ENCODE results near the gene PRPF38B. TPM values are rescaled to one million over a fixed set of nuclear protein-coding genes. Genes with fewer than 3 reads are reported as not detected.

PRPF38B gene
- polyA plus RNA-seq, 2 of the 4 experiments (the other 2 are of a cell fraction): 38.8 to 41.6 TPM

- FAIRE-seq (no peak), ATAC-seq (no peak), DNase-seq (ENCODE audit: low read depth in 1 of 2, low spot score in 1 of 2) (no peak)
- Histone ChIP-seq H3K4me1 (0 out of 3 replicates have a peak, but pooled peaks cover 5% of the 10 kb centered on the region), H3K27ac (no peak overlapping the region; a peak in 1 of 6 replicates), H3K9me3 (no peaks in the 10 kb centered on the region), H3K4me2 (peak overlapping the region; percentile 68), H3K4me3 (peak overlapping the region; percentile 76; the same call in 2 of the 3 replicates)
- WGBS (ENCODE audit: missing lambda C conversion rate): 75% methylated on average over 3 of the region's 3 CpGs
- TF ChIP-seq POLR2A (IDR thresholded peaks at IDR 0.05; ENCODE audit: low read length) (no peak), JUN (IDR thresholded peaks at IDR 0.05) (no peak), BHLHE40 (IDR thresholded peaks at IDR 0.05; ENCODE audit: low read depth, low read length) (no peak), HOXB13 (CRISPR knock-in tag; IDR thresholded peaks at IDR 0.05; ENCODE audit: low read depth) (no peak), TFCP2L1 (CRISPR knock-in tag; IDR thresholded peaks at IDR 0.05) (no peak), CBX8 (IDR thresholded peaks at IDR 0.05) (no peak), KDM5A (IDR thresholded peaks at IDR 0.05) (no peak), HEYL (CRISPR knock-in tag; IDR thresholded peaks at IDR 0.05) (no peak), PBX3 (IDR thresholded peaks at IDR 0.05) (no peak), CHD4 (IDR thresholded peaks at IDR 0.05; ENCODE audit: borderline replicate concordance) (no peak)
- ChIA-PET POLR2A (no interaction called here), CTCF (interaction anchor here (1.3 kb wide), 1 partner anchor 150 kb away, joined by 3 read pairs; no protein-coding TSS in a partner anchor)
These were observed 55.8 kb downstream of the PRPF38B start for GRCh38 chr1:108747898-108748297.

- TF ChIP-seq HOXB13 (CRISPR knock-in tag; IDR thresholded peaks at IDR 0.05; ENCODE audit: low read depth) (no peak), MYC (IDR thresholded peaks at IDR 0.05; ENCODE audit: borderline replicate concordance, low read length) (no peak), HMGXB4 (CRISPR knock-in tag; IDR thresholded peaks at IDR 0.05; ENCODE audit: borderline replicate concordance) (no peak), MAX (IDR thresholded peaks at IDR 0.05) (no peak), KDM1A (IDR thresholded peaks at IDR 0.05; ENCODE audit: low read depth) (no peak), GATA3 (IDR thresholded peaks at IDR 0.05; ENCODE audit: borderline replicate concordance) (no peak), SMC3 (IDR thresholded peaks at IDR 0.05) (no peak), USF2 (IDR thresholded peaks at IDR 0.05) (no peak), HDAC2 (IDR thresholded peaks at IDR 0.05) (no peak)
- H3K4me2 ChIP-seq: no peak overlapping the region
- no peak overlapping the region for H3K4me3 ChIP-seq
- no peak for DNase-seq (ENCODE audit: low read depth in 1 of 2, low spot score in 1 of 2)
- WGBS (ENCODE audit: missing lambda C conversion rate): 82% methylated on average over 4 of the region's 4 CpGs
- no peaks in the 10 kb centered on the region for H3K9me3 ChIP-seq
- ChIA-PET CTCF (no interaction called here), POLR2A (no interaction called here)
- 0 out of 3 replicates have a peak, but pooled peaks cover 5% of the 10 kb centered on the region for H3K4me1 ChIP-seq
- H3K27ac ChIP-seq: no peak overlapping the region
- FAIRE-seq: no peak
- ATAC-seq: no peak
These were observed 57.0 kb downstream of the PRPF38B start for GRCh38 chr1:108749081-108749480.

- no peak overlapping the region for H3K4me2 ChIP-seq
- no peak for FAIRE-seq
- no peaks in the 10 kb centered on the region for H3K9me3 ChIP-seq
- TF ChIP-seq TP53 (CRISPR knock-in tag; IDR thresholded peaks at IDR 0.05): no peak
- no peak for TF ChIP-seq TFCP2L1 (CRISPR knock-in tag; IDR thresholded peaks at IDR 0.05)
- no peak for TF ChIP-seq CHD2 (IDR thresholded peaks at IDR 0.05; ENCODE audit: low read length, partially characterized antibody)
- no peak for TF ChIP-seq MAX (IDR thresholded peaks at IDR 0.05)
- no peak for TF ChIP-seq RAD21 (conservative IDR thresholded peaks at IDR 0.05 in 1 of 2, IDR thresholded peaks at IDR 0.05 in 1 of 2)
- TF ChIP-seq FOSL2 (IDR thresholded peaks at IDR 0.05): no peak
- no peak for TF ChIP-seq FOSL2 (CRISPR knock-in tag; IDR thresholded peaks at IDR 0.05)
- H3K4me3 ChIP-seq: no peak overlapping the region
- no peak for DNase-seq (ENCODE audit: low read depth in 1 of 2, low spot score in 1 of 2)
- CTCF ChIA-PET: interaction anchor here (1.3 kb wide), 1 partner anchor 58 kb away, joined by 3 read pairs; no protein-coding TSS in a partner anchor
- H3K4me1 ChIP-seq: 0 out of 3 replicates have a peak, but pooled peaks cover 5% of the 10 kb centered on the region
- no peak for ATAC-seq
- POLR2A ChIA-PET: no interaction called here
- H3K27ac ChIP-seq: no peak overlapping the region
- 91% methylated on average over 1 of the region's 1 CpG for WGBS (ENCODE audit: missing lambda C conversion rate)
These were observed 58.5 kb downstream of the PRPF38B start for GRCh38 chr1:108750476-108751181.

Data from A549 (cell line).